Suprapubic skin (tissue), 3 donors: ENCODE measurements around the gene DCTD.

Experiments used
- EP300 ChIP-seq: sonication (generic); formaldehyde crosslinking; IDR thresholded peaks from one replicate; pipeline ENCODE4 v1.6.1; 2017; ENCODE audit warnings: antibody characterized with exemption
- POLR2A ChIP-seq, 2 donors: fragments of 450-650 bp; IDR thresholded peaks; one replicate each; pipeline ENCODE4 v1.6.1; 2017; ENCODE audit warnings: antibody characterized with exemption in 2 of 2, mild to moderate bottlenecking in 2 of 2, moderate library complexity in 2 of 2
- TF ChIP-seq, protein P1 (sequence below), 2 donors: fragments of 200-600 bp in 1 of 2; fragments of 450-650 bp in 1 of 2; sonication (generic) in 1 of 2; IDR thresholded peaks; one replicate each; pipeline ENCODE4 v1.5.1; 2016 to 2019; ENCODE audit warnings: antibody characterized with exemption in 2 of 2, mild to moderate bottlenecking in 1 of 2, moderate library complexity in 1 of 2

DNA sequence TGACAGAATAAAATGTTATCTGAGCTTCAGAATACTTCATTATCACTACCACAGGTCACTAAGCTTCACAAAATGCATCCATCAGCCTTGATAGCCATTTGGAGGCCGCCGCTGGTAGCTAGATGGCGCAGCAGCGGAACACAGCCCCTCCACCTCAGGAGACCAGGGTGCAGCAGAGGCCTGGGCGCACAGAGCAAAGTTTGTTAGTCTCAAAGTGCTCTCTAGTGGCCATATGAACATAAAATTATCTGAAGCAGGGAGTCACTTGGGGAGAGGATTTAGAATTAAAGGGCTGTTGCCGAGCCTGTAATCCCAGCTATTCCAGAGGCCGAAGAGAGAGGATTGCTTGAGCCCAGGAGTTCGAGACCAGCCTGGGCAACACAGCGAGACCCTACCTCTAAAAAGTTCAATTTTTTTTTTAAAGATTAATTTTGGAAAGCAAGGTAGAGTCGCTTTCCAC, 8.1 kb upstream of the DCTD start:
- TF ChIP-seq EP300 (no peak), POLR2A (IDR thresholded peaks at IDR 0.05) (no peak)
- TF ChIP-seq, protein P1, sequence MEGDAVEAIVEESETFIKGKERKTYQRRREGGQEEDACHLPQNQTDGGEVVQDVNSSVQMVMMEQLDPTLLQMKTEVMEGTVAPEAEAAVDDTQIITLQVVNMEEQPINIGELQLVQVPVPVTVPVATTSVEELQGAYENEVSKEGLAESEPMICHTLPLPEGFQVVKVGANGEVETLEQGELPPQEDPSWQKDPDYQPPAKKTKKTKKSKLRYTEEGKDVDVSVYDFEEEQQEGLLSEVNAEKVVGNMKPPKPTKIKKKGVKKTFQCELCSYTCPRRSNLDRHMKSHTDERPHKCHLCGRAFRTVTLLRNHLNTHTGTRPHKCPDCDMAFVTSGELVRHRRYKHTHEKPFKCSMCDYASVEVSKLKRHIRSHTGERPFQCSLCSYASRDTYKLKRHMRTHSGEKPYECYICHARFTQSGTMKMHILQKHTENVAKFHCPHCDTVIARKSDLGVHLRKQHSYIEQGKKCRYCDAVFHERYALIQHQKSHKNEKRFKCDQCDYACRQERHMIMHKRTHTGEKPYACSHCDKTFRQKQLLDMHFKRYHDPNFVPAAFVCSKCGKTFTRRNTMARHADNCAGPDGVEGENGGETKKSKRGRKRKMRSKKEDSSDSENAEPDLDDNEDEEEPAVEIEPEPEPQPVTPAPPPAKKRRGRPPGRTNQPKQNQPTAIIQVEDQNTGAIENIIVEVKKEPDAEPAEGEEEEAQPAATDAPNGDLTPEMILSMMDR (IDR thresholded peaks at IDR 0.05), result peak in 1 of 2 donors; percentile 16
